GM23248 (cell line): ENCODE results near the gene KLK2. TPM values are rescaled to one million over a fixed set of nuclear protein-coding genes. Genes with fewer than 3 reads are reported as not detected.
A peak's percentile ranks its signal among the peaks of the same experiment; 100 is the strongest.

ENCODE experiments used
- DNase-seq: peaks from one replicate; pipeline ENCODE4 v3.0.0-alpha.2; 2015
- H2AFZ ChIP-seq: fragments of 200-600 bp; sonication (generic); 2 replicates; pipeline ENCODE4 v1.6.1; 2016; ENCODE audit warnings: antibody characterized with exemption
- H3F3A ChIP-seq: fragments of 200-600 bp; sonication (generic); 2 replicates; pipeline ENCODE4 v1.6.1; 2016; ENCODE audit warnings: mild to moderate bottlenecking, antibody characterized with exemption, mixed run types; ENCODE audit not compliant: insufficient read depth
- H3K27ac ChIP-seq: fragments of 200-600 bp; sonication (generic); 2 replicates; pipeline ENCODE4 v1.5.1; 2016; ENCODE audit warnings: mild to moderate bottlenecking
- H3K27me3 ChIP-seq: fragments of 200-600 bp; sonication (generic); replicated peaks from 2 replicates; pipeline ENCODE4 v1.6.1; 2016; ENCODE audit warnings: mild to moderate bottlenecking; ENCODE audit not compliant: insufficient read depth
- H3K36me3 ChIP-seq: fragments of 200-600 bp; sonication (generic); 2 replicates; pipeline ENCODE4 v1.6.1; 2016; ENCODE audit warnings: low read depth, mild to moderate bottlenecking
- H3K4me1 ChIP-seq: fragments of 200-600 bp; sonication (generic); 2 replicates; pipeline ENCODE4 v1.6.1; 2016; ENCODE audit warnings: mild to moderate bottlenecking; ENCODE audit not compliant: insufficient read depth
- H3K4me2 ChIP-seq: fragments of 200-600 bp; sonication (generic); one replicate; pipeline ENCODE4 v1.6.1; 2016; ENCODE audit warnings: mild to moderate bottlenecking; ENCODE audit not compliant: unreplicated experiment
- H3K4me3 ChIP-seq: fragments of 200-600 bp; sonication (generic); 2 replicates; pipeline ENCODE4 v1.5.1; 2016; ENCODE audit warnings: mild to moderate bottlenecking
- H3K79me2 ChIP-seq: fragments of 200-600 bp; sonication (generic); 2 replicates; pipeline ENCODE4 v1.6.1; 2016; ENCODE audit warnings: mild to moderate bottlenecking; ENCODE audit not compliant: insufficient read depth
- H3K9ac ChIP-seq: fragments of 200-600 bp; sonication (generic); 2 replicates; pipeline ENCODE4 v1.6.1; 2016; ENCODE audit warnings: mild to moderate bottlenecking
- H3K9me2 ChIP-seq: fragments of 200-600 bp; sonication (generic); 2 replicates; pipeline ENCODE4 v1.6.1; 2016; ENCODE audit warnings: mixed run types, mild to moderate bottlenecking, moderate library complexity; ENCODE audit not compliant: insufficient read depth
- H3K9me3 ChIP-seq: fragments of 200-600 bp; sonication (generic); one replicate; pipeline ENCODE4 v1.6.1; 2017; ENCODE audit warnings: low read depth
- H4K20me1 ChIP-seq: fragments of 200-600 bp; sonication (generic); 2 replicates; pipeline ENCODE4 v1.6.0; 2016; ENCODE audit not compliant: insufficient read depth
- EZH2 ChIP-seq: fragments of 200-600 bp; sonication (generic); IDR thresholded peaks from 2 replicates; pipeline ENCODE4 v1.6.1; 2018; ENCODE audit warnings: antibody characterized with exemption, mild to moderate bottlenecking; ENCODE audit not compliant: insufficient read depth, poor library complexity, severe bottlenecking
- EZH2phosphoT487 ChIP-seq: fragments of 200-600 bp; sonication (generic); IDR thresholded peaks from 2 replicates; pipeline ENCODE4 v1.6.1; 2018; ENCODE audit warnings: antibody characterized with exemption, moderate library complexity, mild to moderate bottlenecking, low read depth; ENCODE audit not compliant: insufficient read depth
- WGBS, 2 experiments: methylation state at CpG; one replicate each; pipeline ENCODE4 v1.1.6; 2015 to 2017; ENCODE audit warnings: low lambda C conversion rate in 2 of 2, low coverage in 1 of 2; ENCODE audit errors: missing lambda C conversion rate in 2 of 2; 5-methylcytosine and 5-hydroxymethylcytosine counted together
- in situ Hi-C: fragments of 300-500 bp; cut with MboI; formaldehyde crosslinking; loops from 2 replicates; pipeline ENCODE4 v1.15.0; 2020
- polyA plus RNA-seq: library from polyadenylated mRNA; unstranded; fragments of >200 nt; fragmentation: Nextera tagmentation; extraction: Ambion mirVana; gene quantifications from 2 replicates; pipeline ENCODE4 v1.2.1, GENCODE V29; 2016
- total RNA-seq: library from RNA; depleted of rRNA; stranded (reverse); fragments of >200 nt; shearing (Covaris generic); gene quantifications from 2 replicates; pipeline ENCODE4 v1.2.3, GENCODE V29; 2014

KLK2 gene
- total and polyA plus RNA-seq, 2 experiments from 2014 or later = not detected

GRCh38 chr19:50902640-50903039 lies 29.4 kb downstream of the KLK2 start:
- in situ Hi-C loops = loop anchor here (25.0 kb wide), 1 partner anchor 540 kb away; the partner anchor contains the start of gene NAPSA
- no peaks in the 10 kb centered on the region for H3K79me2 ChIP-seq
- H3K4me1 ChIP-seq = no peaks in the 10 kb centered on the region
- H3K9me3 ChIP-seq = no peaks in the 10 kb centered on the region
- no peaks in the 10 kb centered on the region for H3F3A ChIP-seq
- H3K9ac ChIP-seq = no peak overlapping the region
- peaks cover 8% of the 10 kb centered on the region; the same call in 1 of the 2 replicates for H3K27me3 ChIP-seq
- no peaks in the 10 kb centered on the region for H4K20me1 ChIP-seq
- H3K4me2 ChIP-seq = no peak overlapping the region
- H2AFZ ChIP-seq = no peak overlapping the region
- no peak overlapping the region for H3K27ac ChIP-seq
- TF ChIP-seq EZH2phosphoT487 (no peak), EZH2 (no peak)
- WGBS, 2 experiments = 47 to 48% methylated on average over 4 of the region's 4 CpGs
- no peaks in the 10 kb centered on the region for H3K9me2 ChIP-seq
- no peak overlapping the region for H3K4me3 ChIP-seq
- H3K36me3 ChIP-seq = no peaks in the 10 kb centered on the region
- DNase-seq = no peak

GRCh38 chr19:50906217-50906616 lies 33.0 kb downstream of the KLK2 start:
- 12 to 19% methylated on average over 5 of the region's 5 CpGs for WGBS, 2 experiments
- H4K20me1 ChIP-seq = no peaks in the 10 kb centered on the region
- H3K27me3 ChIP-seq = peaks cover 25% of the 10 kb centered on the region
- TF ChIP-seq EZH2 (no peak), EZH2phosphoT487 (no peak)
- H3K9ac ChIP-seq = no peak overlapping the region
- no peaks in the 10 kb centered on the region for H3K79me2 ChIP-seq
- H3K4me1 ChIP-seq = no peaks in the 10 kb centered on the region
- no peaks in the 10 kb centered on the region for H3F3A ChIP-seq
- H3K4me2 ChIP-seq = no peak overlapping the region
- no peak overlapping the region for H2AFZ ChIP-seq
- no peak overlapping the region for H3K27ac ChIP-seq
- H3K9me3 ChIP-seq = no peaks in the 10 kb centered on the region
- DNase-seq = peak; percentile 41
- no peaks in the 10 kb centered on the region for H3K36me3 ChIP-seq
- no peaks in the 10 kb centered on the region for H3K9me2 ChIP-seq
- H3K4me3 ChIP-seq = no peak overlapping the region
- in situ Hi-C loops = loop anchor here (25.0 kb wide), 1 partner anchor 544 kb away; the partner anchor contains the start of gene NAPSA

- in situ Hi-C loops = loop anchor here (25.0 kb wide), 1 partner anchor 546 kb away; the partner anchor contains the start of gene NAPSA
- DNase-seq = no peak
- H3K4me2 ChIP-seq = no peak overlapping the region
- H3K27me3 ChIP-seq = peaks cover 45% of the 10 kb centered on the region
- no peaks in the 10 kb centered on the region for H3K9me3 ChIP-seq
- no peaks in the 10 kb centered on the region for H3K9me2 ChIP-seq
- H2AFZ ChIP-seq = no peak overlapping the region
- H3F3A ChIP-seq = no peaks in the 10 kb centered on the region
- H4K20me1 ChIP-seq = no peaks in the 10 kb centered on the region
- TF ChIP-seq EZH2phosphoT487 (no peak), EZH2 (no peak)
- H3K4me3 ChIP-seq = no peak overlapping the region
- no peaks in the 10 kb centered on the region for H3K4me1 ChIP-seq
- no peak overlapping the region for H3K27ac ChIP-seq
- no peaks in the 10 kb centered on the region for H3K36me3 ChIP-seq
- H3K9ac ChIP-seq = no peak overlapping the region
- no peaks in the 10 kb centered on the region for H3K79me2 ChIP-seq
- WGBS, 2 experiments = 61 to 63% methylated on average over 24 to 25 of the region's 25 CpGs
Observed at GRCh38 chr19:50908336-50908735, 35.1 kb downstream of the KLK2 start.

- H3K4me2 ChIP-seq = no peak overlapping the region
Observed at GRCh38 chr19:50909240-50910070, 36.2 kb downstream of the KLK2 start.

More at GRCh38 chr19:50909240-50910070, 36.2 kb downstream of the KLK2 start:
- H3K4me1 ChIP-seq = no peaks in the 10 kb centered on the region
- no peaks in the 10 kb centered on the region for H4K20me1 ChIP-seq
- WGBS, 2 experiments = 8 to 13% methylated on average over 28 to 36 of the region's 36 CpGs
- no peaks in the 10 kb centered on the region for H3K79me2 ChIP-seq
- no peak for TF ChIP-seq EZH2phosphoT487
- TF ChIP-seq EZH2 = no peak
- H3K27ac ChIP-seq = no peak overlapping the region
- no peaks in the 10 kb centered on the region for H3K36me3 ChIP-seq
- no peak overlapping the region for H3K4me3 ChIP-seq
- peak; percentile 58 for DNase-seq
- H3K9me2 ChIP-seq = no peaks in the 10 kb centered on the region
- H3F3A ChIP-seq = no peaks in the 10 kb centered on the region
- H3K27me3 ChIP-seq = peaks cover 47% of the 10 kb centered on the region
- no peak overlapping the region for H2AFZ ChIP-seq
- H3K9me3 ChIP-seq = no peaks in the 10 kb centered on the region
- in situ Hi-C loops = loop anchor here (25.0 kb wide), 1 partner anchor 547 kb away; the partner anchor contains the start of gene NAPSA
- H3K9ac ChIP-seq = no peak overlapping the region
